HG03175 (cell line): ENCODE data around the gene STXBP6.
A peak's percentile ranks its signal among the peaks of the same experiment; 100 is the strongest.

Experiments
- ATAC-seq: cut with Tn5 transposase; IDR thresholded peaks from one replicate; pipeline ENCODE4 v1.9.1; 2021; ENCODE audit warnings: mild to moderate bottlenecking, moderate library complexity; ENCODE audit not compliant: unreplicated experiment

The STXBP6 gene

GRCh38 chr14:25019892-25020291, 30.1 kb downstream of the STXBP6 start:
- ATAC-seq, result no peak

GRCh38 chr14:25017562-25017961, 32.4 kb downstream of the STXBP6 start:
- ATAC-seq, result no peak

- no peak for ATAC-seq
These were observed 34.2 kb downstream of the STXBP6 start for GRCh38 chr14:25015761-25016160.

GRCh38 chr14:25014440-25014839, 35.5 kb downstream of the STXBP6 start:
- no peak for ATAC-seq

- ATAC-seq, result no peak
These were observed 38.9 kb downstream of the STXBP6 start for GRCh38 chr14:25011095-25011494.

- ATAC-seq, result no peak
These were observed 39.5 kb downstream of the STXBP6 start for GRCh38 chr14:25010471-25010870.

GRCh38 chr14:25009891-25010290, 40.1 kb downstream of the STXBP6 start:
- no peak for ATAC-seq

GRCh38 chr14:25007832-25008231, 42.1 kb downstream of the STXBP6 start:
- ATAC-seq, result no peak

GRCh38 chr14:25006961-25007795, 42.8 kb downstream of the STXBP6 start:
- ATAC-seq, result no peak

- ATAC-seq, result no peak
These were observed 43.9 kb downstream of the STXBP6 start for GRCh38 chr14:25006031-25006430.

- peak; percentile 56 for ATAC-seq
These were observed 45.5 kb downstream of the STXBP6 start for GRCh38 chr14:25004389-25004809.

GRCh38 chr14:25003537-25003936, 46.4 kb downstream of the STXBP6 start:
- no peak for ATAC-seq

- no peak for ATAC-seq
These were observed 48.3 kb downstream of the STXBP6 start for GRCh38 chr14:25001601-25002000.

GRCh38 chr14:25001156-25001555, 48.8 kb downstream of the STXBP6 start:
- ATAC-seq, result no peak

- no peak for ATAC-seq
These were observed 50.8 kb downstream of the STXBP6 start for GRCh38 chr14:24999157-24999556.

GRCh38 chr14:24996930-24997725, 52.8 kb downstream of the STXBP6 start:
- ATAC-seq, result no peak

- ATAC-seq, result no peak
These were observed 54.9 kb downstream of the STXBP6 start for GRCh38 chr14:24995016-24995415.

- ATAC-seq, result no peak
These were observed 56.3 kb downstream of the STXBP6 start for GRCh38 chr14:24993631-24994030.

- no peak for ATAC-seq
These were observed 57.2 kb downstream of the STXBP6 start for GRCh38 chr14:24992624-24993360.

GRCh38 chr14:24991821-24992220, 58.1 kb downstream of the STXBP6 start:
- no peak for ATAC-seq

GRCh38 chr14:24991288-24991687, 58.7 kb downstream of the STXBP6 start:
- ATAC-seq, result no peak
